HG03520 (cell line): ENCODE results near the gene EMC9.

ENCODE experiments used
- ATAC-seq: cut with Tn5 transposase; IDR thresholded peaks from one replicate; pipeline ENCODE4 v1.9.1; 2021; ENCODE audit warnings: mild to moderate bottlenecking, moderate library complexity; ENCODE audit not compliant: unreplicated experiment

The EMC9 gene

GRCh38 chr14:24149302-24149969 lies 8.0 kb upstream of the EMC9 start:
- ATAC-seq, result no peak

GRCh38 chr14:24147761-24148428 lies 6.5 kb upstream of the EMC9 start:
- no peak for ATAC-seq

GRCh38 chr14:24146978-24147760 lies 5.8 kb upstream of the EMC9 start, which contains the start of gene RNF31:
RNF31 (plus strand) TSS chr14:24147498; CDS start chr14:24147699, 201 bp downstream.
- peak; percentile 81 for ATAC-seq

GRCh38 chr14:24146453-24146977 lies 5.1 kb upstream of the EMC9 start, which contains the start of gene PSME2:
PSME2 (minus strand) TSS chr14:24146610; CDS start chr14:24146581, 29 bp downstream.
- peak; percentile 54 for ATAC-seq

- no peak for ATAC-seq
Measured at GRCh38 chr14:24145690-24146452, 4.5 kb upstream of the EMC9 start.

DNA sequence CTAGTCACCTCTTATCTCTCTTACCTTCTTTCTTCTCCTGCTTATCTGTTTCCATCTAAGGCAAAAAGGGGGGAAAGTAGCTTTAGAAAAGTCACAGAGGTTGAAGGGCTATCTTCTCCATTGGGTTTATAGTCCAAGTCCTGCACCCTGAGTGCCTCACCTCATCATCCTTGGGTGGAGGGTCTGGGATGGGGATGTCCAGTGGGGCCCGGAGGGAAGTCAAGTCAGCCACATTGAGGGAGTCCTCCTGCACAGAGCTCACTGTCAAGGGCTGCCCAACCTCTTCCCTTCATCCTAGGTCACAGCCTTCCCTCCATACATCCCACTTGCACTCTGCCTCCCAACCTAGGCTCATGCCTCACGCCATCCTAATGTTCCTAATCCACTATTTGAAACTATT lies 3.8 kb upstream of the EMC9 start:
- ATAC-seq, result no peak

DNA sequence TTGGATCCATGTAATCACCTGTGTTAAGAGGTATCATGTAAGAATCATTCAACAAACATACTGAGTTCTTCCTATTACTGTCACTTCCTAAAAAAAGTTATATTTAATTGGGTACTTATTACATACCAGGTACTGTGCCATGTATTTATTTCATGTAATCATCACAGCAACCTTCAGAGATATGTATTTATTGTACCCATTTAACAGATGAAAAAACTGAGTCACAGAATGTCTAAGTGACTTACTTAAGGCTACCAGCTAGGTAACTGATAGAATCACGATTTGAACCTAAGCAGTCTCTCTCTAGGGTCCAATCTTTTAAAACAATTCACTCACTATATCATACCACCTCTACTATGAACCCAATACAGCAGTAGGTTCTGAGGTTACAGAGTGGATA lies 3.1 kb upstream of the EMC9 start:
- no peak for ATAC-seq

DNA sequence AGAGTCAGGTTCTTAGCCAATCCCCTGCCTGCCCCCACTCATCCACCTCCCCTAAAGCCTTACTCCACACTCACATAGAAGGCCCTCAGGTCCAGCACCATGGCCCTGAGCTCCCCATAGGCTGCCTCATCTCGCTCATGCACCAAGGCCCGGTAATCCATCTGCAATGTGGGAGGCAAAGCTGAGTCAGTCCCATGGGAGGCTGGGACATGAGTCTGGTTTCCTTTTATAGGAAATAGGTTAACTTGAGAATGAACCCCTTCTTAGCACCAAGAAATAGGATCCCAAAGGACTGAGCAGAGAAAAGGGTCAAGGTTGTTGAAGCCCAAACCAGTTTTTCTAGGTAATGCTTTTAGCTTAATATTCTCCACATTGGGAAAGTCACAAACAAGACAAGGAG lies 2.1 kb upstream of the EMC9 start:
- no peak for ATAC-seq

DNA sequence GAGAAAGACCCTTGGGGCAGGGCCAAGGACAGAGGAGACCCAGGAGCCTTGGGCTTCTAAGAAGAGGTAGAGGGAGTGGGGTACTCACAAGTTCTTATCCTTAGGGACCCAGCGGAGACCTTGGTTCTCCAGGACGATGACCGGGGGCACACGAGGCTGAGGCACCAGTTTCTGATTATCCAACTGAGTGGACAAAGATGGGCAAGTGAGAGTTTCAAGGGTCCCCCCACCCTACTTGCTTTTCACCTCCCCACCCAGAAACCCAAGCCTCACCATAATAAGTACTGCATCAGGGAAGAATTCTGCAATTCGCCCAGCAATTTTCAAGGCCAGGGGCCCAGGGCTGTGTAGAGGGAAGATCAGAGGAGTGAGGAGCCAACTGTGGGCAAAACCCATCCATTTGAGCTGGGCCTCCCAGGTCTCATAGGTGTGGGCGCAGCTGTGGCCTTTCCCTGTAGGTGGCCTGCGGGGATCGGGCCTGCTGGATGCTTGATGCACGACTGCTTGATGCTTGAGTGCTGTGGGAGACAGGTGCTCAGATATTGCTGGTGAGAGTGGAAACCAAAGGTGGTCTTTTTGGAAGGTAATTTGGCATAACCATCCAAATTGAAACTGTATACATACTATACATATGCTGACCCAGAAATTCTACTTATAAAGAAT lies 2.0 kb downstream of the EMC9 start:
- ATAC-seq, result no peak

DNA sequence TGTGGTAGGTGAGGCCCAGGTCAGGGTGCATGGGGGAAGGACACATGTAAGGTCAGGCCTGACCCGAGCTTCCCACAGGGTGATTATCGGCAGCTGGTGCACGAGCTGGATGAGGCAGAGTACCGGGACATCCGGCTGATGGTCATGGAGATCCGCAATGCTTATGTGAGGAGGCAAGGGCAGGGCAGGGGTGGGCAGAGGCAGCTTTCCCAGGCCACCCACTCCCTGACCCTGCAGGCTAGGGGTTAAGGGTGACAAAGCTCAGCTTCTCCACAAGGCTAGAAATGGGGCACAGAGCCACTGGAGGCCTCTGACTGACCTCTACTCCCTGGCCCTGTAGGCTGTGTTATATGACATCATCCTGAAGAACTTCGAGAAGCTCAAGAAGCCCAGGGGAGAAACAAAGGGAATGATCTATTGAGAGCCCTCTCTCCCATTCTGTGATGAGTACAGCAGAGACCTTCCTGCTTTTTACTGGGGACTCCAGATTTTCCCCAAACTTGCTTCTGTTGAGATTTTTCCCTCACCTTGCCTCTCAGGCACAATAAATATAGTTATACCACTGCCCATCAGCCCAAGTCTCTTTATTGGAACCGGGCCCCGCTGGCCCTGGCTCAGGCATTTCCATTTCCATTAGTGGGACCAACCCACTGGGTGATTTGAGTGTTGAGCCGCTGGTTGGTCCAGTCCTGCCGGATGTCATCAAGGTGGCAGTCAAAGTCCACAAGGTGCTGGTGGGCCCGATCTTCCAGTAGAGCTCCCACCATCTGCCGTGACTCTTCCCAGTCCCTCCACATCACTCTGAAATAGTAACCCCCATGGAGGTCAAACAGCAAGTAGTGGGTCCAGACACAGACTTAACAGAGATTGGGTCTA lies 2.8 kb downstream of the EMC9 start:
- no peak for ATAC-seq

DNA sequence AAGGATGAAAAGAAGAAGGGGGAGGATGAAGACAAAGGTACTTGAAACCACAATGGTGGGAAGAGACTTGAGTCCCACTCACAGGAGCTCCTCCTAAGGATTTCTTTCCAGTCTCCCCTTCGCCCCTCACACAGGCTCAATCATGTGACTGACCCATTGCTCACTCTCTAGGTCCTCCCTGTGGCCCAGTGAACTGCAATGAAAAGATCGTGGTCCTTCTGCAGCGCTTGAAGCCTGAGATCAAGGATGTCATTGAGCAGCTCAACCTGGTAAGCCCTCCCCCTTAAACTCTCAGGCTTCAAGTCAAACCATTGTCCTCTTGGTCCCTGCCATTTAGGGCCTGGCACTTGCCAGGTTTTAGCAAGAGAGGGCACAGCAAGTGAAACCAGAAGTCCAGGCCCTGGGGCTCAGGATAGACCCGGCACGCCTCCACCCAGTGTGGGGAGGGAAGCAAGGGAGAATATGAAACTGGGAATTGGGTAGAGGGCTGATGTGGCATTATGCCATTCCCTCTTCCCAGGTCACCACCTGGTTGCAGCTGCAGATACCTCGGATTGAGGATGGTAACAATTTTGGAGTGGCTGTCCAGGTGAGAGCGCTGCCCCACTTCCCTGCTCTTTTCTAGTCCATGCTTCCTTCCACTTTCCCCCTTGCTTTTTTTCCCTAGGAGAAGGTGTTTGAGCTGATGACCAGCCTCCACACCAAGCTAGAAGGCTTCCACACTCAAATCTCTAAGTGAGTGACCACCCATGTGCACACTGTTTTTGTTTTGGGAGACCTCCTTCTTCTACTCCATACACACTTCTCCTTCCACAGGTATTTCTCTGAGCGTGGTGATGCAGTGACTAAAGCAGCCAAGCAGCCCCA lies 3.6 kb downstream of the EMC9 start:
- ATAC-seq, result no peak

DNA sequence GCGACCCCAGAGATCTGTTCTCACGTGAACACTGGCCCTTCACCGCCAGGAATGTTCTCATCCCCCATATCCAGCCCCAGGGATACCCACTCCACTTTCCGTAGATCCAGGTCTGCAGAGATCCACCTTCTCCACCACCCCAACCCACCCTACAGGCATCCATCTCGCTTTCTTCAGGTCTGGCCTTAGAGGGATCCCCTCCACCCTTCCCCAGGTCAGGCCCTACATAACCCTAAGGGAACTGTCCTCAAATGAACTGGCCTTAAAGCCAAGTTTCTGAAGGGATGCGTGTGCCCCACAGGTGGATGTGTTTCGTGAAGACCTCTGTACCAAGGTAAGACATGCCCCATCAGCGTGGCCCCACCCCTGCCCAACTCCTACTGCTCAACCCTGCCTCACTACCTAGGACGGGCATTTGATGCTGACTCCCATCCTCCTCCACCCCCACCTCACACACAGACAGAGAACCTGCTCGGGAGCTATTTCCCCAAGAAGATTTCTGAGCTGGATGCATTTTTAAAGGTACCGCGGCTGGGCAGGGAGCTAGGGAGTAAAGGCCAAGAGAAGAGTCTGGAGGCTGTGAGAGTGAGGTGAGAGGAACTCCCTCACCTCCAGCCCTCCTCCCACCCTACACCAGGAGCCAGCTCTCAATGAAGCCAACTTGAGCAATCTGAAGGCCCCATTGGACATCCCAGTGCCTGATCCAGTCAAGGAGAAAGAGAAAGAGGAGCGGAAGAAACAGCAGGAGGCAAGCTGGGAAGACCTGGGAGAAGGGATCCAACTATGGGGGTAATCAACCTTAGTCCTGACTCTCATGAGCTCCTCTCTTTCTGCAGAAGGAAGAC lies 4.5 kb downstream of the EMC9 start:
- ATAC-seq, result no peak

- ATAC-seq, result peak; percentile 84
Measured at GRCh38 chr14:24135834-24136683, 5.3 kb downstream of the EMC9 start, which contains the start of gene PSME1. PSME1 (plus strand) TSS chr14:24136194; CDS start chr14:24136263, 69 bp downstream.

DNA sequence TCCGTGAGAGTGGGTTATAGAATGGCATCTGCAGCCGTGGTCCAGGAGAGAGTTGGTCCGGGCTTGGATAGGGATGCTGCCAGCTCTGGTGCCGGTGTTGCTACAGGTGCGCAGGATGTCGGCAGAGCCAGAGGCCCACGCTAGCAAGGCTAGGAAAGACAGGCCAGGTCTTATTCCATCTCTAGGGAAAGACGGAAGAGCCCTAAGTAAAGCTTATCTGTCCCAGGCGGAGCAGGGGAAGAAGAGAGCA lies 5.9 kb downstream of the EMC9 start:
- no peak for ATAC-seq

DNA sequence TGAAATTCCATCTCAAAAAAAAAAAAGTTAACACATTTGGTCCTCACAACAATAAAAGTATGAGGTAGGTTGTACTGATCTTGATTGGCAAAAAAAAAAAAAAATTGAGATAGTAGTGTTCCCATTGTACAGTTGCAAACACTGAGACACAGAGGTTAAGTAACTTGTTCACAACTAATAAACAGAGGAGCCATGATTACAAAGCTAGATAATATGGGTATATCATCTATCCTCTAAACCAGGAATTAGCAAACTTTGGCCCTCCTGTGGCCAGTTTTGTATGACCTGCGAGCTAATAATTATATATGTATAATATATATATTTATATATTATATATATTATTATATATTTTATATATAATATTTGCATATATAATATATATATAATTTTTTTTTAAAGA lies 7.7 kb downstream of the EMC9 start:
- no peak for ATAC-seq

GRCh38 chr14:24132976-24133375 lies 8.4 kb downstream of the EMC9 start:
- no peak for ATAC-seq
